K562 (cell line): ENCODE results near the gene GPD2. TPM values are rescaled to one million over a fixed set of nuclear protein-coding genes. Genes with fewer than 3 reads are reported as not detected.

Experiments
- ATAC-seq: fragments of 200-7000 bp; cut with Tn5 transposase; 3 replicates; pipeline ENCODE4 v1.9.1; 2020; ENCODE audit warnings: moderate library complexity
- BruUV-seq: library from RNA; stranded (reverse); fragments of 400-500 nt; replicated peaks from 2 replicates; lab custom pipeline; 2021; lab: Mats Ljungman, UMichigan
- CTCF ChIA-PET: fragments of 300-600 bp; formaldehyde crosslinking; extraction: SDS; loops from one replicate; lab custom pipeline; 2021; ENCODE audit warnings: low intra/inter-chr PET ratio; lab: Yijun Ruan, JAX
- POLR2A ChIA-PET: fragments of 300-600, 350-650 bp; sonication (Branson Sonifier 250); formaldehyde crosslinking; extraction: SDS; loops from one replicate; lab custom pipeline; 2021; ENCODE audit warnings: antibody characterized with exemption, inconsistent platforms; lab: Yijun Ruan, JAX
- DNase-seq, 4 experiments: peaks; one replicate each; pipeline versions ENCODE4 v3.0.0 to v3.0.0-alpha.2; 2011 to 2018; ENCODE audit warnings: low spot score in 3 of 4, mixed read lengths in 3 of 4; ENCODE audit errors: extremely low read depth in 1 of 4
- FAIRE-seq: peaks from 2 replicates; lab custom pipeline; 2011; peaks lifted over from hg19 to GRCh38; lab: Jason Lieb, UNC
- H2AFZ ChIP-seq: 2 replicates; pipeline ENCODE4 v1.6.0; 2011; ENCODE audit warnings: low read depth, low read length, control low read depth, inconsistent platforms
- H3K27ac ChIP-seq: fragments of 200-600 bp; 3 replicates; pipeline ENCODE4 v1.8.0; 2011; ENCODE audit warnings: low read depth, mild to moderate bottlenecking, control low read depth, inconsistent platforms, low read length, moderate library complexity, mixed read lengths; ENCODE audit errors: extremely low read depth
- H3K27me3 ChIP-seq, 2 experiments: fragments of 300-600 bp in 1 of 2; 2 replicates in 1 of 2; 3 replicates in 1 of 2; pipeline versions ENCODE4 v1.6.0 to v1.8.0; 2011; ENCODE audit warnings: inconsistent platforms in 2 of 2, low read length in 2 of 2, mild to moderate bottlenecking in 1 of 2, mixed read lengths in 1 of 2, moderate library complexity in 1 of 2; ENCODE audit not compliant: control insufficient read depth in 2 of 2, insufficient read depth in 2 of 2
- H3K36me3 ChIP-seq: fragments of 300-600 bp; 3 replicates; pipeline ENCODE4 v1.8.0; 2011; ENCODE audit warnings: mild to moderate bottlenecking, low read length, inconsistent platforms; ENCODE audit not compliant: control insufficient read depth, insufficient read depth
- H3K4me1 ChIP-seq, 2 experiments: fragments of 200-600 bp in 1 of 2; replicated peaks in 1 of 2; 2 replicates in 1 of 2; 3 replicates in 1 of 2; pipeline versions ENCODE4 v1.5.1 to v1.8.0; 2011; ENCODE audit warnings: inconsistent platforms in 2 of 2, low read length in 2 of 2, mild to moderate bottlenecking in 1 of 2, mixed read lengths in 1 of 2, moderate library complexity in 1 of 2; ENCODE audit not compliant: control insufficient read depth in 2 of 2, insufficient read depth in 2 of 2
- H3K4me2 ChIP-seq: 2 replicates; pipeline ENCODE4 v1.6.1; 2011; ENCODE audit warnings: low read length, control low read depth, inconsistent platforms, mixed read lengths; ENCODE audit not compliant: insufficient read depth
- H3K4me3 ChIP-seq: fragments of 200-600 bp; sonication (generic), shearing (Covaris generic); 2 replicates; pipeline ENCODE4 v1.5.1; 2016; ENCODE audit warnings: control low read depth, inconsistent platforms
- H3K79me2 ChIP-seq: fragments of 200-600 bp; 3 replicates; pipeline ENCODE4 v1.8.0; 2011; ENCODE audit warnings: low read length, inconsistent platforms; ENCODE audit not compliant: control insufficient read depth, insufficient read depth
- H3K9ac ChIP-seq, 2 experiments: 2 replicates each; pipeline versions ENCODE4 v1.6.0 to v1.6.1; 2011; ENCODE audit warnings: low read depth in 2 of 2, low read length in 2 of 2, control low read depth in 1 of 2, inconsistent platforms in 1 of 2, mild to moderate bottlenecking in 1 of 2, mixed read lengths in 1 of 2; ENCODE audit not compliant: insufficient read depth in 1 of 2
- H3K9me1 ChIP-seq: one replicate; pipeline ENCODE4 v1.6.0; 2011; ENCODE audit warnings: inconsistent platforms, mild to moderate bottlenecking, low read length, moderate library complexity; ENCODE audit not compliant: control insufficient read depth, insufficient read depth
- H3K9me3 ChIP-seq: replicated peaks from 2 replicates; pipeline ENCODE4 v1.5.1; 2011; ENCODE audit warnings: low read depth, low read length, inconsistent platforms; ENCODE audit not compliant: control insufficient read depth, insufficient read depth
- H4K20me1 ChIP-seq: replicated peaks from 2 replicates; pipeline ENCODE4 v1.6.1; 2011; ENCODE audit warnings: low read length, inconsistent platforms, mixed read lengths; ENCODE audit not compliant: control insufficient read depth, insufficient read depth
- FOSL1 ChIP-seq: fragments of 200-800 bp; sonication (Bioruptor generic); conservative IDR thresholded peaks from 2 replicates; pipeline ENCODE4 v1.6.1; 2016; ENCODE audit warnings: missing genetic modification characterization, missing compliant biosample characterization
- KDM1A ChIP-seq, 2 experiments: fragments of 450-650 bp; IDR thresholded peaks; 2 replicates each; pipeline ENCODE4 v1.6.1; 2016; ENCODE audit warnings: mild to moderate bottlenecking in 2 of 2
- SFPQ ChIP-seq: fragments of 200-400 bp; formaldehyde crosslinking; IDR thresholded peaks from 2 replicates; pipeline ENCODE4 v1.6.1; 2017; ENCODE audit warnings: mild to moderate bottlenecking, low read depth, low read length, moderate library complexity
- ZKSCAN3 ChIP-seq: fragments of 250-450 bp; sonication (Bioruptor Pico); IDR thresholded peaks from 2 replicates; pipeline ENCODE4 v1.4.0; 2020
- ZNF124 ChIP-seq: sonication (generic); formaldehyde crosslinking; IDR thresholded peaks from 2 replicates; pipeline ENCODE4 v1.8.1; 2022; ENCODE audit warnings: missing genetic modification reagents
- ZNF146 ChIP-seq: IDR thresholded peaks from one replicate; pipeline ENCODE4 v1.6.1; 2018; ENCODE audit warnings: missing compliant biosample characterization; ENCODE audit not compliant: unreplicated experiment
- ZNF583 ChIP-seq: fragments of 250-450 bp; sonication (Bioruptor Pico); IDR thresholded peaks from 2 replicates; pipeline ENCODE4 v1.4.0; 2020
- ZNF644 ChIP-seq: fragments of 200-800 bp; sonication (Bioruptor generic); IDR thresholded peaks from 2 replicates; pipeline ENCODE4 v1.6.1; 2016; ENCODE audit warnings: low read depth, missing genetic modification characterization, missing compliant biosample characterization
- ZNF699 ChIP-seq: fragments of 250-450 bp; sonication (Bioruptor Pico); IDR thresholded peaks from 2 replicates; pipeline ENCODE4 v1.8.0; 2021; ENCODE audit warnings: mild to moderate bottlenecking, moderate library complexity; ENCODE audit not compliant: insufficient replicate concordance
- WGBS: fragments of 100-300 bp; shearing (Covaris generic); methylation state at CpG from one replicate; pipeline ENCODE4 v1.1.6; 2016; ENCODE audit warnings: low coverage, mixed read lengths; ENCODE audit not compliant: insufficient coverage; ENCODE audit errors: missing lambda C conversion rate; 5-methylcytosine and 5-hydroxymethylcytosine counted together
- in situ Hi-C: fragments of 300-500 bp; cut with MboI; formaldehyde crosslinking; loops from 4 replicates; pipeline ENCODE4 v1.15.0; 2018; ENCODE audit warnings: inconsistent platforms, mixed read lengths
- intact Hi-C: fragments of 100-400 bp; cut with micrococcal nuclease; formaldehyde crosslinking; loops from 2 replicates; pipeline ENCODE4 v1.14.2; 2022
- polyA plus RNA-seq, 8 experiments: library from polyadenylated mRNA; depleted of rRNA in 4 of 8; stranded (reverse) in 5 of 8; unstranded in 3 of 8; fragments of >200 nt; fragmentation: Nextera tagmentation in 2 of 8; fragmentation: Illumina TruSeq in 1 of 8; extraction: Ambion mirVana in 2 of 8; extraction: Trizol in 1 of 8; gene quantifications; 2 replicates each; pipeline versions ENCODE4 v1.2.1 to v1.2.3, GENCODE V29; 2011 to 2014; ENCODE audit warnings: inconsistent platforms in 1 of 8, missing spikeins in 1 of 8
- total RNA-seq, 7 experiments: library from RNA; depleted of rRNA in 6 of 7; stranded (reverse); fragments of >200 nt in 6 of 7; fragmentation: Illumina TruSeq in 2 of 7; extraction: Trizol in 2 of 7; gene quantifications; 2 replicates each; pipeline versions ENCODE4 v1.2.1 to v1.2.3, GENCODE V29; 2011 to 2021; ENCODE audit warnings: low replicate concordance in 1 of 7
- TF ChIP-seq, protein P1 (sequence below): fragments of 450-650 bp; IDR thresholded peaks from 2 replicates; pipeline ENCODE4 v1.6.1; 2016; ENCODE audit warnings: low read depth
- TF ChIP-seq, protein P2 (sequence below): sonication (generic); formaldehyde crosslinking; IDR thresholded peaks from 2 replicates; pipeline ENCODE4 v1.4.0; 2020; ENCODE audit warnings: mild to moderate bottlenecking, missing genetic modification reagents

Gene GPD2
- total and polyA plus RNA-seq, 9 of the 15 experiments (the other 6 are each of a cell fraction or from before 2014, with no cell fraction given), result 5.2 to 39.2 (median 19.0) TPM

GRCh38 chr2:156430980-156431358 is 5.2 kb upstream of the GPD2 start:
- ChIA-PET CTCF (no interaction called here), POLR2A (interaction anchor here (0.7 to 1.4 kb wide), 3 partner anchors 19 to 96 kb away, joined by 3 to 4 read pairs (median 3); no protein-coding TSS in a partner anchor)
- intact Hi-C loops, result loop anchor here (10.0 kb wide), 1 partner anchor 154 kb away; no protein-coding TSS in a partner anchor
- H2AFZ ChIP-seq, result peak overlapping the region; percentile 82
- no peaks in the 10 kb centered on the region for H3K9me3 ChIP-seq
- H3K4me1 ChIP-seq, result peaks cover 7 to 17% of the 10 kb centered on the region in 2 experiments
- H3K9ac ChIP-seq, result no peak overlapping the region
- H3K79me2 ChIP-seq, result no peaks in the 10 kb centered on the region
- peak overlapping the region; percentile 15; the same call in 1 of the 2 replicates for H3K4me2 ChIP-seq
- DNase-seq, result peak; percentile 45 to 72 (median 56)
- H4K20me1 ChIP-seq, result no peaks in the 10 kb centered on the region
- no TSS peak for BruUV-seq
- peak overlapping the region; percentile 69 for H3K27ac ChIP-seq
- in situ Hi-C loops, result no loop called here
- no peak overlapping the region for H3K4me3 ChIP-seq
- peak; percentile 83 for ATAC-seq
- no peaks in the 10 kb centered on the region for H3K27me3 ChIP-seq
- WGBS, result 19% methylated on average over 1 of the region's 1 CpG
- no peaks in the 10 kb centered on the region for H3K36me3 ChIP-seq
- H3K9me1 ChIP-seq, result no peaks in the 10 kb centered on the region
- peak; percentile 86 for FAIRE-seq
- TF ChIP-seq ZNF124 (CRISPR knock-in tag), result no peak
- TF ChIP-seq, protein P1, sequence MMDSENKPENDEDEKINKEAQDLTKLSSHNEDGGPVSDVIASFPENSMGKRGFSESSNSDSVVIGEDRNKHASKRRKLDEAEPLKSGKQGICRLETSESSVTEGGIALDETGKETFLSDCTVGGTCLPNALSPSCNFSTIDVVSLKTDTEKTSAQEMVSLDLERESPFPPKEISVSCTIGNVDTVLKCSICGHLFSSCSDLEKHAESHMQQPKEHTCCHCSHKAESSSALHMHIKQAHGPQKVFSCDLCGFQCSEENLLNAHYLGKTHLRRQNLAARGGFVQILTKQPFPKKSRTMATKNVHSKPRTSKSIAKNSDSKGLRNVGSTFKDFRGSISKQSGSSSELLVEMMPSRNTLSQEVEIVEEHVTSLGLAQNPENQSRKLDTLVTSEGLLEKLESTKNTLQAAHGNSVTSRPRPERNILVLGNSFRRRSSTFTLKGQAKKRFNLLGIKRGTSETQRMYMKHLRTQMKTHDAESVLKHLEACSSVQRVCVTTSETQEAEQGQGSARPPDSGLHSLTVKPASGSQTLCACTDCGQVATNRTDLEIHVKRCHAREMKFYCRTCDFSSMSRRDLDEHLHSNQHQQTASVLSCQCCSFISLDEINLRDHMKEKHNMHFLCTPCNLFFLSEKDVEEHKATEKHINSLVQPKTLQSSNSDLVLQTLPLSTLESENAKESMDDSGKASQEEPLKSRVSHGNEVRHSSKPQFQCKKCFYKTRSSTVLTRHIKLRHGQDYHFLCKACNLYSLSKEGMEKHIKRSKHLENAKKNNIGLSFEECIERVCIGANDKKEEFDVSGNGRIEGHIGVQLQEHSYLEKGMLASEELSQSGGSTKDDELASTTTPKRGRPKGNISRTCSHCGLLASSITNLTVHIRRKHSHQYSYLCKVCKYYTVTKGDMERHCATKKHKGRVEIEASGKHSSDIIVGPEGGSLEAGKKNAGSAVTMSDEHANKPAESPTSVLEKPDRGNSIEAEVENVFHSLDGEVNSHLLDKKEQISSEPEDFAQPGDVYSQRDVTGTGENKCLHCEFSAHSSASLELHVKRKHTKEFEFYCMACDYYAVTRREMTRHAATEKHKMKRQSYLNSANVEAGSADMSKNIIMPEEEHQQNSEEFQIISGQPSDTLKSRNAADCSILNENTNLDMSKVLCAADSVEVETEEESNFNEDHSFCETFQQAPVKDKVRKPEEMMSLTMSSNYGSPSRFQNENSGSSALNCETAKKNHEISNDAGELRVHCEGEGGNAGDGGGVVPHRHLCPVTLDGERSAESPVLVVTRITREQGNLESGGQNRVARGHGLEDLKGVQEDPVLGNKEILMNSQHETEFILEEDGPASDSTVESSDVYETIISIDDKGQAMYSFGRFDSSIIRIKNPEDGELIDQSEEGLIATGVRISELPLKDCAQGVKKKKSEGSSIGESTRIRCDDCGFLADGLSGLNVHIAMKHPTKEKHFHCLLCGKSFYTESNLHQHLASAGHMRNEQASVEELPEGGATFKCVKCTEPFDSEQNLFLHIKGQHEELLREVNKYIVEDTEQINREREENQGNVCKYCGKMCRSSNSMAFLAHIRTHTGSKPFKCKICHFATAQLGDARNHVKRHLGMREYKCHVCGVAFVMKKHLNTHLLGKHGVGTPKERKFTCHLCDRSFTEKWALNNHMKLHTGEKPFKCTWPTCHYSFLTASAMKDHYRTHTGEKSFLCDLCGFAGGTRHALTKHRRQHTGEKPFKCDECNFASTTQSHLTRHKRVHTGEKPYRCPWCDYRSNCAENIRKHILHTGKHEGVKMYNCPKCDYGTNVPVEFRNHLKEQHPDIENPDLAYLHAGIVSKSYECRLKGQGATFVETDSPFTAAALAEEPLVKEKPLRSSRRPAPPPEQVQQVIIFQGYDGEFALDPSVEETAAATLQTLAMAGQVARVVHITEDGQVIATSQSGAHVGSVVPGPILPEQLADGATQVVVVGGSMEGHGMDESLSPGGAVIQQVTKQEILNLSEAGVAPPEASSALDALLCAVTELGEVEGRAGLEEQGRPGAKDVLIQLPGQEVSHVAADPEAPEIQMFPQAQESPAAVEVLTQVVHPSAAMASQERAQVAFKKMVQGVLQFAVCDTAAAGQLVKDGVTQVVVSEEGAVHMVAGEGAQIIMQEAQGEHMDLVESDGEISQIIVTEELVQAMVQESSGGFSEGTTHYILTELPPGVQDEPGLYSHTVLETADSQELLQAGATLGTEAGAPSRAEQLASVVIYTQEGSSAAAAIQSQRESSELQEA, result no peak
- no peak for TF ChIP-seq ZNF146 (CRISPR knock-in tag)
- TF ChIP-seq ZNF583 (CRISPR knock-in tag), result no peak
- TF ChIP-seq ZNF644, result no peak
- TF ChIP-seq, protein P2, sequence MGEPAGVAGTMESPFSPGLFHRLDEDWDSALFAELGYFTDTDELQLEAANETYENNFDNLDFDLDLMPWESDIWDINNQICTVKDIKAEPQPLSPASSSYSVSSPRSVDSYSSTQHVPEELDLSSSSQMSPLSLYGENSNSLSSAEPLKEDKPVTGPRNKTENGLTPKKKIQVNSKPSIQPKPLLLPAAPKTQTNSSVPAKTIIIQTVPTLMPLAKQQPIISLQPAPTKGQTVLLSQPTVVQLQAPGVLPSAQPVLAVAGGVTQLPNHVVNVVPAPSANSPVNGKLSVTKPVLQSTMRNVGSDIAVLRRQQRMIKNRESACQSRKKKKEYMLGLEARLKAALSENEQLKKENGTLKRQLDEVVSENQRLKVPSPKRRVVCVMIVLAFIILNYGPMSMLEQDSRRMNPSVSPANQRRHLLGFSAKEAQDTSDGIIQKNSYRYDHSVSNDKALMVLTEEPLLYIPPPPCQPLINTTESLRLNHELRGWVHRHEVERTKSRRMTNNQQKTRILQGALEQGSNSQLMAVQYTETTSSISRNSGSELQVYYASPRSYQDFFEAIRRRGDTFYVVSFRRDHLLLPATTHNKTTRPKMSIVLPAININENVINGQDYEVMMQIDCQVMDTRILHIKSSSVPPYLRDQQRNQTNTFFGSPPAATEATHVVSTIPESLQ, result no peak
- no peak for TF ChIP-seq SFPQ
- peak; percentile 52 for TF ChIP-seq FOSL1 (tag)
- 0 out of 4 replicates have a peak, but pooled peaks have one; percentile 11 to 28 for TF ChIP-seq KDM1A (IDR thresholded peaks at IDR 0.05)
- TF ChIP-seq ZNF699, result no peak
- TF ChIP-seq ZKSCAN3 (CRISPR knock-in tag), result no peak
